HCT116 (cell line): ENCODE results near the gene PIMREG. TPM values are rescaled to one million over a fixed set of nuclear protein-coding genes. Genes with fewer than 3 reads are reported as not detected.

ENCODE experiments used
- ATAC-seq: fragments of 200-7000 bp; cut with Tn5 transposase; 2 replicates; pipeline ENCODE4 v1.9.1; 2020; ENCODE audit warnings: mild to moderate bottlenecking, moderate library complexity
- BruUV-seq: library from RNA; stranded (reverse); fragments of 400-500 nt; replicated peaks from 2 replicates; lab custom pipeline; 2021; lab: Mats Ljungman, UMichigan
- CTCF ChIA-PET: fragments of 300-600 bp; sonication (Branson Sonifier 250); formaldehyde crosslinking; loops from one replicate; lab custom pipeline; 2021; ENCODE audit warnings: antibody characterized with exemption; lab: Charles Lee
- POLR2A ChIA-PET: fragments of 300-600, 350-600 bp; sonication (Branson Sonifier 250); formaldehyde crosslinking; loops from one replicate; lab custom pipeline; 2021; ENCODE audit warnings: antibody characterized with exemption; lab: Charles Lee
- RAD21 ChIA-PET, 2 experiments: fragments of 300-600 bp; sonication (Branson Sonifier 250); formaldehyde crosslinking; loops; one replicate each; lab custom pipeline; 2023; ENCODE audit warnings: low total read pairs in 2 of 2; ENCODE audit not compliant: uncharacterized antibody in 2 of 2, unreplicated experiment in 2 of 2, low non-redundant PET in 1 of 2; lab: Charles Lee
- DNase-seq: peaks from one replicate; pipeline ENCODE4 v3.0.0-alpha.2; 2010; ENCODE audit warnings: low read depth, low spot score
- H2AFZ ChIP-seq: fragments of 200-600 bp; shearing (Covaris generic), sonication (generic); 2 replicates; pipeline ENCODE4 v1.6.1; 2017; ENCODE audit warnings: low read depth, mixed run types, mixed read lengths, antibody characterized with exemption, low read length; ENCODE audit not compliant: poor library complexity, severe bottlenecking
- H3K27ac ChIP-seq: 2 replicates; pipeline ENCODE4 v1.5.1; 2012; ENCODE audit warnings: low read depth, low read length
- H3K27me3 ChIP-seq: fragments of 200-600 bp; sonication (generic); 2 replicates; pipeline ENCODE4 v1.6.1; 2016; ENCODE audit warnings: mixed run types, low read length, mixed read lengths; ENCODE audit not compliant: insufficient read depth
- H3K36me3 ChIP-seq, 2 experiments: fragments of 200-500 bp in 1 of 2; fragments of 200-600 bp in 1 of 2; sonication (Bioruptor generic) in 1 of 2; sonication (generic) in 1 of 2; 2 replicates each; pipeline versions ENCODE4 v1.5.1 to v1.6.1; 2014 to 2016; ENCODE audit warnings: low read length in 2 of 2, inconsistent platforms in 1 of 2, mixed read lengths in 1 of 2, mixed run types in 1 of 2; ENCODE audit not compliant: insufficient read depth in 2 of 2, control insufficient read depth in 1 of 2
- H3K4me1 ChIP-seq, 2 experiments: fragments of 200-600 bp in 1 of 2; sonication (generic) in 1 of 2; 2 replicates each; pipeline versions ENCODE4 v1.5.1 to v1.6.1; 2012 to 2017; ENCODE audit warnings: low read length in 2 of 2, inconsistent platforms in 1 of 2, mild to moderate bottlenecking in 1 of 2, mixed read lengths in 1 of 2, mixed run types in 1 of 2, moderate library complexity in 1 of 2; ENCODE audit not compliant: insufficient read depth in 2 of 2, control insufficient read depth in 1 of 2
- H3K4me2 ChIP-seq: fragments of 200-600 bp; sonication (generic); 2 replicates; pipeline ENCODE4 v1.6.1; 2017; ENCODE audit warnings: mixed run types, low read length, mixed read lengths
- H3K4me3 ChIP-seq, 2 experiments: fragments of 200-600 bp in 1 of 2; sonication (generic) in 1 of 2; replicated peaks in 1 of 2; 2 replicates each; pipeline ENCODE4 v1.5.1; 2011 to 2016; ENCODE audit warnings: low read length in 2 of 2, control low read depth in 1 of 2, low read depth in 1 of 2, mild to moderate bottlenecking in 1 of 2, mixed read lengths in 1 of 2, mixed run types in 1 of 2
- H3K79me2 ChIP-seq: fragments of 200-600 bp; sonication (generic); 2 replicates; pipeline ENCODE4 v1.6.1; 2017; ENCODE audit warnings: mild to moderate bottlenecking, mixed run types, low read length, moderate library complexity, mixed read lengths; ENCODE audit not compliant: insufficient read depth
- H3K9ac ChIP-seq: fragments of 200-600 bp; sonication (generic); 2 replicates; pipeline ENCODE4 v1.6.1; 2016; ENCODE audit warnings: low read length, mixed read lengths
- H3K9me2 ChIP-seq: fragments of 200-600 bp; sonication (generic), shearing (Covaris generic); 2 replicates; pipeline ENCODE4 v1.6.1; 2017; ENCODE audit warnings: mixed run types, mild to moderate bottlenecking, moderate library complexity; ENCODE audit not compliant: insufficient read depth
- H3K9me3 ChIP-seq, 2 experiments: fragments of 200-500 bp in 1 of 2; fragments of 200-600 bp in 1 of 2; sonication (Bioruptor generic) in 1 of 2; sonication (generic) in 1 of 2; 2 replicates each; pipeline ENCODE4 v1.6.1; 2014 to 2017; ENCODE audit warnings: low read length in 2 of 2, mixed read lengths in 2 of 2, inconsistent platforms in 1 of 2, low read depth in 1 of 2, mild to moderate bottlenecking in 1 of 2, mixed run types in 1 of 2, moderate library complexity in 1 of 2; ENCODE audit not compliant: control insufficient read depth in 1 of 2, insufficient read depth in 1 of 2
- H4K20me1 ChIP-seq: fragments of 200-600 bp; sonication (generic), shearing (Covaris generic); 2 replicates; pipeline ENCODE4 v1.6.1; 2017; ENCODE audit warnings: mixed run types, mild to moderate bottlenecking, moderate library complexity; ENCODE audit not compliant: insufficient read depth
- ATF3 ChIP-seq: IDR thresholded peaks from 2 replicates; pipeline ENCODE4 v1.6.1; 2012
- CBX3 ChIP-seq: IDR thresholded peaks from 2 replicates; pipeline ENCODE4 v1.6.1; 2012; ENCODE audit warnings: low read depth
- CEBPB ChIP-seq: IDR thresholded peaks from 2 replicates; pipeline ENCODE4 v1.6.1; 2012; ENCODE audit warnings: low read depth
- CTCF ChIP-seq, 3 experiments: fragments of 200-600 bp in 1 of 3; sonication (generic) in 1 of 3; IDR thresholded peaks in 2 of 3; conservative IDR thresholded peaks in 1 of 3; 2 replicates each; pipeline ENCODE4 v1.5.1; 2012 to 2017; ENCODE audit warnings: low read depth in 2 of 3, low read length in 2 of 3, antibody characterized with exemption in 1 of 3, borderline replicate concordance in 1 of 3, control low read depth in 1 of 3, mild to moderate bottlenecking in 1 of 3, mixed read lengths in 1 of 3, mixed run types in 1 of 3, moderate library complexity in 1 of 3; ENCODE audit not compliant: insufficient read depth in 1 of 3
- ELF1 ChIP-seq: IDR thresholded peaks from 2 replicates; pipeline ENCODE4 v1.6.1; 2012; ENCODE audit warnings: low read depth, borderline replicate concordance
- EZH2 ChIP-seq: fragments of 200-600 bp; sonication (generic); IDR thresholded peaks from 2 replicates; pipeline ENCODE4 v1.6.1; 2017; ENCODE audit warnings: antibody characterized with exemption, mixed run types
- EZH2phosphoT487 ChIP-seq: fragments of 200-600 bp; IDR thresholded peaks from 2 replicates; pipeline ENCODE4 v1.6.1; 2018; ENCODE audit warnings: antibody characterized with exemption, borderline replicate concordance
- FOSL1 ChIP-seq: IDR thresholded peaks from 2 replicates; pipeline ENCODE4 v1.6.1; 2012; ENCODE audit warnings: low read depth
- POLR2A ChIP-seq: IDR thresholded peaks from 2 replicates; pipeline ENCODE4 v1.7.0; 2011; ENCODE audit warnings: borderline replicate concordance; ENCODE audit not compliant: insufficient read depth, insufficient read length; ENCODE audit errors: extremely low read depth
- SP1 ChIP-seq: IDR thresholded peaks from 2 replicates; pipeline ENCODE4 v1.6.1; 2012; ENCODE audit warnings: low read depth
- SRF ChIP-seq: IDR thresholded peaks from 2 replicates; pipeline ENCODE4 v1.6.1; 2012; ENCODE audit warnings: low read depth
- ZNF274 ChIP-seq: fragments of 200-500 bp; sonication (Bioruptor generic); IDR thresholded peaks from 2 replicates; pipeline ENCODE4 v1.6.1; 2014; ENCODE audit warnings: mild to moderate bottlenecking, low read depth, low read length, inconsistent platforms
- intact Hi-C: fragments of 100-400 bp; cut with micrococcal nuclease; formaldehyde crosslinking; loops from 2 replicates; pipeline ENCODE4 v1.10.0; 2022
- total RNA-seq: library from RNA; stranded (reverse); gene quantifications from one replicate; pipeline ENCODE4 v1.2.1, GENCODE V29; 2021; ENCODE audit not compliant: unreplicated experiment
- TF ChIP-seq, protein P1 (sequence below): IDR thresholded peaks from 2 replicates; pipeline ENCODE4 v1.6.1; 2011; ENCODE audit warnings: mild to moderate bottlenecking, low read length, moderate library complexity; ENCODE audit not compliant: insufficient replicate concordance; ENCODE audit errors: extremely low read depth

The PIMREG gene
- total RNA-seq, 1 experiment from 2014 or later: 57.0 TPM

DNA sequence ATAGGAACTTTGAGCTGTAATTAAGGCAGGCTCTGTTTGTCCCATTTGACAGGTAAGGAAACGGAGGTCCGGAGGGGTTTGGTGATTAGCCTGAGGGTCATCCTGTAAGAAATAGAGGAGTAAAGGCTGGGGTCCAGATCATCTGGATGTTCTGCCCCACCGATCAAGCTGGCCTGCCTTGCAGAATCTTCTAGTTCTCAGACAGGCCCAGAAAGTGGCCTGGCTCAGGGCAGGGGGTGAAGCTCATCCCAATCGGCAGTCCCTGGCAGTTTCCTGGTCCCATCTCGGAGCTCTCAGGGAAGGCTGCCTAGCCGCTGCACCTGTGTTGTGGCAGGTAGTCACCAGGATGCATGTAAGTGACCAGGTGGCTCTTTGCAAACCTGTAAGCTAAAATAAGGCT is 4.2 kb downstream of the PIMREG start:
- intact Hi-C loops: no loop called here
- H4K20me1 ChIP-seq: no peaks in the 10 kb centered on the region
- RAD21 ChIA-PET: interaction anchor here in 1 of 2 experiments (0.7 kb wide), 1 partner anchor 12 kb away, joined by 3 read pairs; no protein-coding TSS in a partner anchor
- BruUV-seq: no TSS peak
- H3K27ac ChIP-seq: no peak overlapping the region
- peaks cover 4% of the 10 kb centered on the region; the same call in 1 of the 2 replicates for H3K79me2 ChIP-seq
- H3K36me3 ChIP-seq: peaks cover 23 to 27% of the 10 kb centered on the region in 2 experiments; a peak in 3 of 4 replicates
- TF ChIP-seq EZH2 (no peak), CTCF (IDR thresholded peaks at IDR 0.05 in 2 of 3, conservative IDR thresholded peaks at IDR 0.05 in 1 of 3; ENCODE audit: borderline replicate concordance in 1 of 3, insufficient read depth in 1 of 3, low read depth in 2 of 3, low read length in 2 of 3) (no peak), CEBPB (no peak), ELF1 (no peak), POLR2A (no peak), FOSL1 (no peak), ZNF274 (no peak), CBX3 (no peak), SRF (no peak), ATF3 (no peak), SP1 (no peak), EZH2phosphoT487 (no peak)
- TF ChIP-seq, protein P1, sequence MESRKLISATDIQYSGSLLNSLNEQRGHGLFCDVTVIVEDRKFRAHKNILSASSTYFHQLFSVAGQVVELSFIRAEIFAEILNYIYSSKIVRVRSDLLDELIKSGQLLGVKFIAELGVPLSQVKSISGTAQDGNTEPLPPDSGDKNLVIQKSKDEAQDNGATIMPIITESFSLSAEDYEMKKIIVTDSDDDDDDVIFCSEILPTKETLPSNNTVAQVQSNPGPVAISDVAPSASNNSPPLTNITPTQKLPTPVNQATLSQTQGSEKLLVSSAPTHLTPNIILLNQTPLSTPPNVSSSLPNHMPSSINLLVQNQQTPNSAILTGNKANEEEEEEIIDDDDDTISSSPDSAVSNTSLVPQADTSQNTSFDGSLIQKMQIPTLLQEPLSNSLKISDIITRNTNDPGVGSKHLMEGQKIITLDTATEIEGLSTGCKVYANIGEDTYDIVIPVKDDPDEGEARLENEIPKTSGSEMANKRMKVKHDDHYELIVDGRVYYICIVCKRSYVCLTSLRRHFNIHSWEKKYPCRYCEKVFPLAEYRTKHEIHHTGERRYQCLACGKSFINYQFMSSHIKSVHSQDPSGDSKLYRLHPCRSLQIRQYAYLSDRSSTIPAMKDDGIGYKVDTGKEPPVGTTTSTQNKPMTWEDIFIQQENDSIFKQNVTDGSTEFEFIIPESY: no peak
- H2AFZ ChIP-seq: no peak overlapping the region
- ATAC-seq (no peak), DNase-seq (no peak)
- no peaks in the 10 kb centered on the region for H3K9me2 ChIP-seq
- H3K9ac ChIP-seq: no peak overlapping the region
- no peaks in the 10 kb centered on the region for H3K27me3 ChIP-seq
- POLR2A ChIA-PET: no interaction called here
- peaks cover 4 to 16% of the 10 kb centered on the region in 2 experiments; a peak in 2 of 4 replicates for H3K4me1 ChIP-seq
- no peak overlapping the region for H3K4me2 ChIP-seq
- CTCF ChIA-PET: no interaction called here
- H3K9me3 ChIP-seq: no peaks in the 10 kb centered on the region
- H3K4me3 ChIP-seq: no peak overlapping the region
